Activated B cell treated with CpG ODN at 0.5 μM for 24 hours (primary cell): ENCODE measurements around the gene C6orf89. TPM values are rescaled to one million over a fixed set of nuclear protein-coding genes. Genes with fewer than 3 reads are reported as not detected.

Source experiments
- ATAC-seq: fragments of 200-7000 bp; cut with Tn5 transposase; one replicate; pipeline ENCODE4 v1.10.0; 2021; ENCODE audit warnings: low read depth, mild to moderate bottlenecking, moderate library complexity
- CTCF ChIA-PET: fragments of 350-600 bp; sonication (Branson Sonifier 250); formaldehyde crosslinking; loops from one replicate; lab custom pipeline; 2021; ENCODE audit warnings: antibody characterized with exemption; lab: Charles Lee
- POLR2A ChIA-PET: fragments of 350-600 bp; sonication (Branson Sonifier 250); formaldehyde crosslinking; loops from one replicate; lab custom pipeline; 2021; ENCODE audit warnings: antibody characterized with exemption; lab: Charles Lee
- DNase-seq: peaks from one replicate; pipeline ENCODE4 v3.0.0; 2022
- H3K27ac Mint-ChIP-seq: one replicate; pipeline ENCODE4 v1.8.0; 2020; ENCODE audit warnings: mixed read lengths
- H3K27me3 Mint-ChIP-seq: one replicate; pipeline ENCODE4 v1.8.0; 2021; ENCODE audit warnings: mixed read lengths
- H3K36me3 Mint-ChIP-seq: one replicate; pipeline ENCODE4 v1.8.0; 2021; ENCODE audit warnings: low read depth, mixed read lengths
- H3K4me1 Mint-ChIP-seq: one replicate; pipeline ENCODE4 v1.8.0; 2021; ENCODE audit warnings: mixed read lengths
- H3K4me3 Mint-ChIP-seq: one replicate; pipeline ENCODE4 v1.8.0; 2020; ENCODE audit warnings: mild to moderate bottlenecking, mixed read lengths
- H3K9me3 Mint-ChIP-seq: one replicate; pipeline ENCODE4 v1.8.0; 2020; ENCODE audit warnings: mixed read lengths
- CTCF ChIP-seq: fragments of 200-600 bp; IDR thresholded peaks from one replicate; pipeline ENCODE4 v1.8.0; 2022; ENCODE audit warnings: antibody characterized with exemption, mild to moderate bottlenecking
- intact Hi-C: fragments of 100-400 bp; cut with micrococcal nuclease; formaldehyde crosslinking; loops from one replicate; pipeline ENCODE4 v1.15.1; 2024
- total RNA-seq: library from RNA; stranded (reverse); gene quantifications from 2 replicates; pipeline ENCODE4 v1.2.3, GENCODE V29; 2022

C6orf89 gene
- total RNA-seq, 1 donor from 2014 or later: 30.3 TPM

DNA sequence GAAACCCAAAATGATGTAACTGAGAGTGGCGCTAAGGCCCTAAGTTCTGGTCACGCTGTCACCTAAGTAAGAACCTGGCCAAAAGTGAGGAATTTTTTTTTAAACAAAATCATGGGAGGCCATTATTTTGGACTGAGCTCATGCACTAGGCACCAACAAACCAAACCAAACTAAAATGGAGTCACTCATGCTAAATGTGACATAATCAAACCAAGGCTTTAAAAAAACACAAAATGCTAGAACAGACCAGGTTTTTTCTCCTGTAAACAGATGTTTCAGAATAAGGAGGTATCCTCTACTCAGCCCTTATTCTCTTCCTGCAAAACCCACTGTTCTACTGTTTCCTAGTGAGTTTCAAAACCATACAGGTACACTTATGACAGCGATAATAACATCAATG lies 1.1 kb upstream of the C6orf89 start:
- Mint-ChIP-seq H3K4me3 (no peak overlapping the region), H3K27ac (no peak overlapping the region), H3K9me3 (no peaks in the 10 kb centered on the region), H3K4me1 (peaks cover 30% of the 10 kb centered on the region), H3K36me3 (no peaks in the 10 kb centered on the region), H3K27me3 (no peaks in the 10 kb centered on the region)
- no peak for TF ChIP-seq CTCF
- intact Hi-C loops: loop anchor here (1.0 to 5.0 kb wide), 11 partner anchors 9 to 326 kb away; partner anchors contain the start of gene MTCH1
- ATAC-seq (no peak), DNase-seq (no peak)
- CTCF ChIA-PET: interaction anchor here (0.7 to 4.6 kb wide), 18 partner anchors 9 to 329 kb away, joined by 3 to 34 read pairs (median 6); partner anchors contain the start of gene PPIL1
- POLR2A ChIA-PET: interaction anchor here (1.7 to 3.2 kb wide), 2 partner anchors 10 to 326 kb away, joined by 5 to 49 read pairs; partner anchors contain the start of gene PPIL1

DNA sequence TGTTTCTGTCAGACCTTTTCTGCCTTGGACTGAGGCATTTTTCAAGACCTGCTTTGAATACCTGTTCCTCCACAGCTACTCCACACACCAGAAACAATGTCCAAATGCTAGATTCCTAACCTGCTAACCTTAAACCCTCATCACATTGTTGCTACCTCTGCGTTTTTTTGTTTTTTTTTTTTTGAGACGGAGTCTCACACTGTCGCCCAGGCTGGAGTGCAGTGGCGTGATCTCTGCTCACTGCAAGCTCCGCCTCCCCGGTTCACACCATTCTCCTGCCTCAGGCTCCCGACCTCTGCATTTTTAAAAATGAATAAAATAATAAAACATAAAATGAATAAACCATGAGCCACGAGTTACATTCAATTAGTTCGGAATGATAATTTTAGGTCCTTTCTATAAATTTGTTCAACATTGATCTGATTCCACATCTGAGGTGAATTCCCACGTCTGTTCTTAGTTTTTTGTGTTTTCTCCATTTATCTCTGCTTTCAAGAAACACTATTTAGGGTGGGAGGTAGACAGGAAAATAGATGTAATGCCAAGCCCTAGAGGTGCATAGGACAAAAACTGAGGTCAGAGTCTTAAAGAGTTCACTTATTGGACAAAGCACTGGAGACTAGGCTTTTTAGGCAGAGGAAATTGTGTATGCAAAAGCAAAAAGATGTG lies 1.3 kb downstream of the C6orf89 start:
- H3K9me3 Mint-ChIP-seq: no peaks in the 10 kb centered on the region
- H3K4me1 Mint-ChIP-seq: peaks cover 30% of the 10 kb centered on the region
- ChIA-PET CTCF (interaction anchor here (4.6 kb wide), 1 partner anchor 323 kb away, joined by 27 read pairs; no protein-coding TSS in a partner anchor), POLR2A (interaction anchor here (0.6 to 3.2 kb wide), 2 partner anchors 12 to 141 kb away, joined by 3 to 49 read pairs; partner anchors contain the start of gene PPIL1)
- DNase-seq (no peak), ATAC-seq (no peak)
- intact Hi-C loops: loop anchor here (5.0 kb wide), 2 partner anchors 75 to 205 kb away; no protein-coding TSS in a partner anchor
- H3K27ac Mint-ChIP-seq: peak overlapping the region; percentile 7
- H3K4me3 Mint-ChIP-seq: peak overlapping the region; percentile 89
- peaks cover 6% of the 10 kb centered on the region for H3K36me3 Mint-ChIP-seq
- H3K27me3 Mint-ChIP-seq: no peaks in the 10 kb centered on the region
- TF ChIP-seq CTCF: no peak

DNA sequence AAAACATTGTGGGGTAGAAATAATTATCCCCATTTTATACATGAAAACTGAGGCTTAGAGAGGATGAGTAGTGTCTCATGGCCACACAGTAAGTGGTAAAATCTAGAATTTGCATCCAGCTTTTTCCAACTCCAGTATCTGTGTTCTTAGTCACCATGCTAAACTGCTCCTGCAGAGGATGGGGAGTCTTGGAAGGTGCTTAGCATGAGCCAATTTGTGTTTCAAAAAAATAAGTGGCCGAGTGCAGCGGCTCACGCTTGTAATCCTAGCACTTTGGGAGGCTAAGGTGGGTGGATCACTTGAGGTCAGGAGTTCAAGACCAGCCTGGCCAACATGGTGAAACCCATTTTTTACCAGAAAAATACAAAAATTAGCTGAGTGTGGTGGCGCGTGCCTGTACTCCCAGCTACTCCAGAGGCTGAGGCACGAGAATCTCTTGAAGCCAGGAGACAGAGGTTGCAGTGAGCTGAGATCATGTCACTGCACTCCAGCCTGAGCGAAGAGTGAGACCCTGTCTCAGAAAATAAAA lies 2.4 kb downstream of the C6orf89 start:
- Mint-ChIP-seq H3K36me3 (peaks cover 13% of the 10 kb centered on the region), H3K27ac (no peak overlapping the region), H3K4me1 (peaks cover 30% of the 10 kb centered on the region), H3K9me3 (no peaks in the 10 kb centered on the region), H3K4me3 (no peak overlapping the region), H3K27me3 (no peaks in the 10 kb centered on the region)
- DNase-seq: no peak
- intact Hi-C loops: loop anchor here (5.0 kb wide), 2 partner anchors 74 to 206 kb away; no protein-coding TSS in a partner anchor
- ChIA-PET CTCF (no interaction called here), POLR2A (interaction anchor here (2.1 kb wide), 1 partner anchor 14 kb away, joined by 5 read pairs; the partner anchor contains the start of gene PPIL1)
- no peak for TF ChIP-seq CTCF
- ATAC-seq: no peak

DNA sequence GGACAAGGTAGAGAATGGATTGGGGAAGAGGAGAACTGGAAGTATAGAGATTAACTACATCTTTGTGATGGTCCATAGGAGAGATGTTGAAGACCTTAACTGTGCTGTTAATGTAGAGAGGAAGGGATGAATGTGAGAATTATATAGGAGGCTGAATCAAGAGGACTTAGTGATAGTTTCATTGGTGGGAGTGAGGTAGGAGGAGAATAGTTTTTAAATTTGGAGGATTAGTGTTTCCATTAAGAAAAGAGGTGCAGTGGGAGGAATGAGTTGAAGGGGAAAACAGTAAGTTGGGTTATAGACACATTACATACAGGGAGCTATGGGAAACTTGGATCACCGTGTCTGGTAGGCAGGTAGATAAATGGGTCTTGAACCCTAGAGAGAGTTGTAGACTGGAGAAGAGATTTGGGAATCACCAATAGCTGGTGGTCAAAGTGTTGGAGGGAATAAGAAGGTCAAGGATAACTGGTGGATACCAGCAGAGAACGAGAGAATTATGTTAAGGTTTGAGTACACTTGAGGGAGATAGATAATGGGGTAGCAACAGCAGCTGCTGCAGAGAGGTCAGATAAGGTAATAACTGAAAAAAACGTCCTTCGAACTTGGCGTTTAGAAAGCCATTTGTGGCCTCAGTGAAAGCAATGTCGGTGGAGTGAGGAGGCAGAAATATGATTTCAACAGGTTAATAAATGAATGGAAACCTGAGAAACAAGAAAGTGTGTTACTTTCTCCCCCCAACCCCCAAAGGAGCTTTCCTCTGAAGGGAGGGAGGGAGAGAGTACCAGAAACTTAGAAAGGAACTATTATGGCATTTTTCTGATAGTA lies 3.1 kb downstream of the C6orf89 start:
- Mint-ChIP-seq H3K9me3 (no peaks in the 10 kb centered on the region), H3K4me3 (no peak overlapping the region), H3K27me3 (no peaks in the 10 kb centered on the region), H3K27ac (no peak overlapping the region), H3K4me1 (peaks cover 30% of the 10 kb centered on the region), H3K36me3 (peaks cover 14% of the 10 kb centered on the region)
- DNase-seq (no peak), ATAC-seq (no peak)
- ChIA-PET POLR2A (interaction anchor here (1.4 to 2.1 kb wide), 2 partner anchors 14 to 118 kb away, joined by 4 to 5 read pairs; partner anchors contain the start of gene PPIL1), CTCF (no interaction called here)
- intact Hi-C loops: loop anchor here (5.0 kb wide), 2 partner anchors 73 to 207 kb away; no protein-coding TSS in a partner anchor
- TF ChIP-seq CTCF: no peak
